ENCODE data around the gene C8A. TPM values are rescaled to one million over a fixed set of nuclear protein-coding genes. Genes with fewer than 3 reads are reported as not detected.

C8A gene
- total and polyA plus RNA-seq, 10 of the 15 experiments (the other 5 are each of a cell fraction or from before 2014, with no cell fraction given), result not detected

DNA sequence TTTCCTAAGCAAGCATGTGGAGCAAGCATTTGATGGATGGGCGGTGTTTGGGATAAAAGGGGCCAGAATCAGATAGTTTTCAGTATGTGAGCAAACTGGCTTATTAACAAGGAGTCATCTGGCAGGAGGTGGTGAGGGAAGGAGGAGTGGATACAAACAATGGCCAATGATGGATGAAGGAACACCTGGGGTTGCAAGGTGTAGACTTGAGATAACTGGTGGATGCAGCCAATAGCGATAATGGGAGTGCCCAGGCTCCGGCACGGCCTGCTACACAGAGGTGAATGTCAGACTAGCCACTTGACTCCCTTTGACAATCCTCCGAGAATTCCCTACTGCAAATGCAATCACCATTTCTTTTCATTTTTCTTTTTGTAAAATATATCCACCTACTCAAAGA lies 69.5 kb downstream of the C8A start:
- Histone ChIP-seq H3K4me3 (no peak overlapping the region), H4K20me1 (ENCODE audit: control insufficient read depth, insufficient read depth) (no peaks in the 10 kb centered on the region), H3K27me3 (replicated peaks in 1 of 2; ENCODE audit: control insufficient read depth in 2 of 2, insufficient read depth in 2 of 2, low read length in 1 of 2) (no peaks in the 10 kb centered on the region; a peak in 1 of 4 replicates), H3K4me1 (ENCODE audit: control insufficient read depth, insufficient read depth, low read length) (no peaks in the 10 kb centered on the region), H3K4me2 (ENCODE audit: control insufficient read depth, insufficient read depth) (no peak overlapping the region), H3K79me2 (ENCODE audit: control insufficient read depth, insufficient read depth, low read length) (no peaks in the 10 kb centered on the region), H3K9me3 (replicated peaks; ENCODE audit: control insufficient read depth, insufficient read depth, low read length) (no peaks in the 10 kb centered on the region), H2AFZ (ENCODE audit: control insufficient read depth, low read depth, low read length) (no peak overlapping the region), H3K27ac (ENCODE audit: control insufficient read depth, insufficient read depth) (no peak overlapping the region), H3K36me3 (ENCODE audit: control insufficient read depth in 2 of 2, insufficient read depth in 2 of 2, low read length in 1 of 2) (no peaks in the 10 kb centered on the region), H3K9ac (ENCODE audit: control insufficient read depth, insufficient read depth, low read length) (no peak overlapping the region)
- intact Hi-C loops (cut with micrococcal nuclease; ENCODE audit: unreplicated experiment), result no loop called here
- DNase-seq (ENCODE audit: low read depth, low spot score), result no peak
- ChIA-PET RAD21 (ENCODE audit: unreplicated experiment) (no interaction called here), SMC1A (ENCODE audit: uncharacterized antibody, unreplicated experiment) (no interaction called here), CTCF (no interaction called here), POLR2A (no interaction called here)
- TF ChIP-seq TCF7 (IDR thresholded peaks at IDR 0.05; ENCODE audit: borderline replicate concordance), result no peak
- 20% methylated on average over 5 of the region's 5 CpGs for WGBS (ENCODE audit: insufficient coverage, insufficient replicate concordance, low lambda C conversion rate, missing lambda C conversion rate)
- no TSS peak for BruUV-seq (replicated peaks)
- in situ Hi-C loops (cut with MboI), result no loop called here
- no peak for FAIRE-seq
- ATAC-seq, result no peak

- ChIA-PET CTCF (no interaction called here), SMC1A (ENCODE audit: uncharacterized antibody, unreplicated experiment) (interaction anchor here (0.8 kb wide), 1 partner anchor 17 kb away, joined by 3 read pairs; no protein-coding TSS in a partner anchor), POLR2A (no interaction called here), RAD21 (ENCODE audit: unreplicated experiment) (no interaction called here)
- H3K9me3 ChIP-seq (replicated peaks; ENCODE audit: control insufficient read depth, insufficient read depth, low read length), result no peaks in the 10 kb centered on the region
- no peak overlapping the region for H3K27ac ChIP-seq (ENCODE audit: control insufficient read depth, insufficient read depth)
- H4K20me1 ChIP-seq (ENCODE audit: control insufficient read depth, insufficient read depth), result no peaks in the 10 kb centered on the region
- no peak for DNase-seq (ENCODE audit: low read depth, low spot score)
- ATAC-seq, result no peak
- in situ Hi-C loops (cut with MboI) (no loop called here), intact Hi-C loops (cut with micrococcal nuclease; ENCODE audit: unreplicated experiment) (no loop called here)
- H3K4me1 ChIP-seq (ENCODE audit: control insufficient read depth, insufficient read depth, low read length), result no peaks in the 10 kb centered on the region
- no peaks in the 10 kb centered on the region for H3K79me2 ChIP-seq (ENCODE audit: control insufficient read depth, insufficient read depth, low read length)
- no peak overlapping the region for H3K4me3 ChIP-seq
- TF ChIP-seq ZZZ3 (IDR thresholded peaks at IDR 0.05; ENCODE audit: control insufficient read depth, insufficient read length, low read depth) (no peak), CHD4 (IDR thresholded peaks at IDR 0.05) (no peak), EZH2 (IDR thresholded peaks at IDR 0.05; ENCODE audit: borderline replicate concordance, control insufficient read depth, low read depth, low read length) (no peak), HCFC1 (IDR thresholded peaks at IDR 0.05; ENCODE audit: low read length) (no peak)
- TF ChIP-seq, protein P1, sequence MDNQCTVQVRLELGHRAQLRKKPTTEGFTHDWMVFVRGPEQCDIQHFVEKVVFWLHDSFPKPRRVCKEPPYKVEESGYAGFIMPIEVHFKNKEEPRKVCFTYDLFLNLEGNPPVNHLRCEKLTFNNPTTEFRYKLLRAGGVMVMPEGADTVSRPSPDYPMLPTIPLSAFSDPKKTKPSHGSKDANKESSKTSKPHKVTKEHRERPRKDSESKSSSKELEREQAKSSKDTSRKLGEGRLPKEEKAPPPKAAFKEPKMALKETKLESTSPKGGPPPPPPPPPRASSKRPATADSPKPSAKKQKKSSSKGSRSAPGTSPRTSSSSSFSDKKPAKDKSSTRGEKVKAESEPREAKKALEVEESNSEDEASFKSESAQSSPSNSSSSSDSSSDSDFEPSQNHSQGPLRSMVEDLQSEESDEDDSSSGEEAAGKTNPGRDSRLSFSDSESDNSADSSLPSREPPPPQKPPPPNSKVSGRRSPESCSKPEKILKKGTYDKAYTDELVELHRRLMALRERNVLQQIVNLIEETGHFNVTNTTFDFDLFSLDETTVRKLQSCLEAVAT (IDR thresholded peaks at IDR 0.05), result no peak
- no peaks in the 10 kb centered on the region for H3K36me3 ChIP-seq (ENCODE audit: control insufficient read depth in 2 of 2, insufficient read depth in 2 of 2, low read length in 1 of 2)
- H3K27me3 ChIP-seq (replicated peaks in 1 of 2; ENCODE audit: control insufficient read depth in 2 of 2, insufficient read depth in 2 of 2, low read length in 1 of 2), result no peaks in the 10 kb centered on the region; a peak in 1 of 4 replicates
- H3K4me2 ChIP-seq (ENCODE audit: control insufficient read depth, insufficient read depth), result no peak overlapping the region
- FAIRE-seq, result no peak
- no peak overlapping the region for H2AFZ ChIP-seq (ENCODE audit: control insufficient read depth, low read depth, low read length)
- no peak overlapping the region for H3K9ac ChIP-seq (ENCODE audit: control insufficient read depth, insufficient read depth, low read length)
- BruUV-seq (replicated peaks), result no TSS peak
Observed at GRCh38 chr1:56925193-56925592, 70.6 kb downstream of the C8A start.

Data from GM12878 (cell line).